IPS-18c (cell line): ENCODE results near the gene MYH16.
A peak's percentile ranks its signal among the peaks of the same experiment; 100 is the strongest.
"Not testable (repeated sequence)": the region's sequence is repeated elsewhere in the genome, so short reads cannot be mapped to it uniquely, and the experiment has no call there.

ENCODE experiments used
- H3K4me3 ChIP-seq: 2 replicates; pipeline ENCODE4 v1.7.0; 2013; ENCODE audit warnings: low read depth, mild to moderate bottlenecking, low read length, moderate library complexity; ENCODE audit not compliant: insufficient read depth
- H3K9me3 ChIP-seq: one replicate; pipeline ENCODE4 v1.6.1; 2013; ENCODE audit warnings: mild to moderate bottlenecking, low read length, moderate library complexity; ENCODE audit not compliant: control insufficient read depth, insufficient read depth

MYH16 gene

DNA sequence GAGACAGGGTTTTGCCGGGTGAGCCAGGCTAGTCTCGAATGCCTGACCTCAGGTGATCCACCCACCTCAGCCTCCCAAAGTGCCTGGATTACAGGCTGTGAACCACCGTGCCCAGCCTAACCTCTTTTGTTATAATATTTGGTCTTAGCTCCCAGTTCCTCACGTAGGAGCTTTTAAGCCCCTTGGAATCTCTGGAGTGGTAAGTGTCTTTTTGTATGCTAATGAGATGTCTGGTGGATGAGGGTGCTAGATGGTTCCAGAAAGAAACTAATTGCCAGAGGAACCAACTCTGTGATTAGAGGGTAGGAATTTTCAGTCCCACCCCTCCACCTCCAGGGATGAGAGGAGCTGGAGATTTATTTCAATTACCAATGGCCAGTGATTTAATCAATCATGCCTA, 47.7 kb downstream of the MYH16 start:
- Histone ChIP-seq H3K9me3 (no peaks in the 10 kb centered on the region), H3K4me3 (no peak overlapping the region)

DNA sequence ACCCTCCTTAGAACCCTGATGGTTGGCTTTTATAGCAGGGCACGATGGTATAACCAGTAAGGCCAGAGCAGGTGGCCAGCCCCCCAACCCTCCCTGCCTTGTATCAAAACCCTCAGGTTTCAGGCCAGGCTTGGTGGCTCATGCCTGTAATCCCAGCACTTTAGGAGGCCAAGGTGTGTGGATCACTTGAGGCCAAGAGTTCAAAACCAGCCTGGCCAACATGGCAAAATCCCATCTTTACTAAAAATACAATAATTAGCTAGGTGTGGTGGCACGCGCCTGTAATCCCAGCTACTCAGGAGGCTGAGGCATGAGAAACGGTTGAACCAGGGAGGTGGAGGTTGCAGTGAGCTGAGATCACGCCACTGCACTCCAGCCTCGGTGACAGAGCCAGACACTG, 50.0 kb downstream of the MYH16 start:
- H3K9me3 ChIP-seq: not testable (repeated sequence)

DNA sequence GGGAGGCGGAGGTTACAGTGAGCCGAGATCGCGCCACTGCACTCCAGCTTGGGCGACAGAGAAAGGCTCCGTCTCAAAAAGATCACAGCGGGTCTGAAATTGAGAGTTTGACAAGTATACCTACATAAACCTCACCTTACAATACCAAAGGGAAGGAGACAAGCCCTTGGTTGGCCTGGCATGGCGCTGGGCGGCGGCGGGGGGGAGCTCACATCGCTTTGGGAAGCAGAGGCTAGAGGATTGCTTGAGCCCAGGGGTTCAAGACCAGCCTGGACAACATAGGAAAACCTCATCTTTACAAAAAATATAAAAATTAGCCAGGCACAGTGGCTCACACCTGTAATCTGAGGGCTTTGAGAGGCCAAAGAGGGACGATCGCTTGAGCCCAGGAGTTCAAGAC, 51.9 kb downstream of the MYH16 start:
- peak overlapping the region; percentile 98; the same call in 1 of the 2 replicates for H3K4me3 ChIP-seq
- no peaks in the 10 kb centered on the region for H3K9me3 ChIP-seq

More for the DNA sequence above, 50.0 kb downstream of the MYH16 start:
- not testable (repeated sequence) for H3K4me3 ChIP-seq

DNA sequence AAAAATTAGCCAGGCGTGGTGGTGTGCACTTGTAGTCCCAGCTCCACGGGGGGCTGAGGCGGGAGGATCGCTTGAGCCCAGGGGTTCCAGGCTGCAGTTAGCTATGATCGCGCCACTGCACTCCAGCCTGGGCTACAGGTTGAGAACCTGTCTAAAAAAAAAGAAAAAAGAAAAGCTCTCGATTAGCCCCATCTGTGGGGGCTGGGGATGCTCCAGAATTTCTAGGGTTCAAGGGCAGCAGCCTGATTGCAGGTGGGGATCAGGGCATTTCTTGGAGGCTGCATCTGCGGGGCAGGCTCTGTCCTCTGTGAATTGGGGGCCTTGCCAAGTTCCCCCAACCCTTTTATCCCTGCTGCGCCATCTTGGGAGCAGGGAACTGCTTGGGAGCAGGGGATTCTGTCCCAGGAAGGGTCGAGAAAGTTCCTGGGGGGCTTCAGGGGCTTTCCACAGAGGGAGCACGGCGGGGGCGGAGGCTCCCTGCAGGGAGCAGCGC, 52.4 kb downstream of the MYH16 start:
- H3K4me3 ChIP-seq: peak overlapping the region; percentile 98
- no peaks in the 10 kb centered on the region for H3K9me3 ChIP-seq

DNA sequence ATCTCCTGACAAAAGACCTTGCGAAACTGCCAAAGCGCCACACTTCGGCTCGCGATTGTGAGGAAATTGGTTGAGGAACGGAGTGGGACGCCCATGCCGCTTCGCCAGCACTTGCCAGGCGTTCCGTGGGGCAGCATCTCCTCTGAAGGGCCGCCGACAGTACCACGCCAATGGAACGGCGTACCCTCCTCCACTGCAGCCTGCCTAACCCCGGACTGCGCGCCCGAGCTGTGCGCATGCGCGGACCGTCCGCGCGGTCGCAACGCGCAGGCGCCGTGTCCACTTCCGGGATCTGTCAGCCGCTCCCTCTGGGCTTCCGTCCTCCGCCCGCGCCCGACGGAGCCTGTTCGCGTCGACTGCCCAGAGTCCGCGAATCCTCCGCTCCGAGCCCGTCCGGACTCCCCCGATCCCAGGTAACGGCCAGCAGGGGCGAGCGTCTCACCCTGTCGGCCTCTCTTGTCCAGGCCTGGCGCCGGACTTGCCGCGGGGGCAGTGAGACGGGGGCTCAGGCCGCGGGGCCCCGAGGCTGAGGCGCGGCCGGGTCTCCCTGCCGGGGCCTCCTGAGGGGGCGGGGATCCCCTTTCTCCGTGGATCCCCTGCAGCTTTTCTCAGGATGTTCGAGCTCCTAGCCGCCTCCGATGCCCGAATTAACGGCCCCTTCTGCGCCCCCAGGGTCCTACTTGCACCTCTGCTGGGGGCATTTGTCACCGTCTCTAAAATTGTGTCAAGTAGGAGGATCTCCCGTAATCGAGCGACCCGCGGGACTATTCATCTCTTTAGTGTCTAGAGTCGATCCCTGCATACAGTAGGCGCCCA, 53.2 kb downstream of the MYH16 start, which contains the start of gene ARPC1A:
TSS of gene ARPC1A (plus strand) at position 307 of the 816 bp plus-strand sequence. CDS start 7,456 bp downstream, outside the sequence.
- Histone ChIP-seq H3K9me3 (no peaks in the 10 kb centered on the region), H3K4me3 (peak within 1 kb of the TSS; percentile 98)

DNA sequence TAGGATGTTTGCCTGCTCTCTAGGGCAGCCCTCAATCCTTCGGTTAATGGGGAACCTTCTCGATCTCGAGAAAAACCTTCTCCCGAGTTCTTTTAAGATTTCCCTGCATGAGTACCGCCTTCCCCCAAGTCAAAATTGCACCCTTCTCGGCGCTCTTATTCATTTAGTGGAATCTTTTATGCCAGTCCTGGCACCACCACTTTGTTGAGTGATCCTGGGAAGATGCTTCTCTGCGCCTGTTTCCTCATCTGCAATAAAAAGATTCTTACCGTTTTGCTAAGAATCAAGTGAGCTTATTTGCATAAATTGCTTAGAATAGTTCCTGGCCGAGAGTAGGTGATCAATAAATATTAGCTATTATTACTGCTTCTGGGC, 53.8 kb downstream of the MYH16 start:
- Histone ChIP-seq H3K9me3 (no peaks in the 10 kb centered on the region), H3K4me3 (peak overlapping the region; percentile 98)

DNA sequence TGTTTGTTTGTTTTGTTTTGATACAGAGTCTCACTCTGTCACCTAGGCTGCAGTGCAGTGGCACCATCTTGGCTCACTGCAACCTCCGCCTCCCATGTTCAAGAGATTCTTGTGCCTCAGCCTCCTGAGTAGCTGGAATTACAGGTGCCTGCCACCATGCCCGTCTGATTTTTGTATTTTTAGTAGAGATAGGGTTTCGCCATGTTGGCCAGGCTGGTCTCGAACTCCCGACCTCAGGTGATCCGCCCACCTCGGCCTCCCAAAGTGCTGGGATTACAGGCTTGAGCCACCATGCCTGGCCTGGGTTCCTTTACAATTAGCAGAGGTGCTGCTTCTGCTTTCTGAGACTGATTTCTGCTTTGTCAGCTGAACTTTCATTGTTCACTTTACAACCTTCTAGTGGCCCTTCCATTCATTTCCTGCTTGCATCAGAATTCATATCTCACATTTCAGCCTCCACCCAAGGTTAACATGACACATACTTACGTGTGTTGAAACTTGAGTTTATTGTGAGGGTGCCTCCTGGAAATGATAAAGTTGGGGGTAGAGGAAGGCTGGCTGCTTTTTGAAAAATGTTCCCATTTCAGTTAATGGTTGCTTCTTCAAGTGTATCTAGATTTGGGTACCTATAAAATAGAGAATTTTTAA, 57.8 kb downstream of the MYH16 start:
- not testable (repeated sequence) for H3K4me3 ChIP-seq, H3K9me3 ChIP-seq

DNA sequence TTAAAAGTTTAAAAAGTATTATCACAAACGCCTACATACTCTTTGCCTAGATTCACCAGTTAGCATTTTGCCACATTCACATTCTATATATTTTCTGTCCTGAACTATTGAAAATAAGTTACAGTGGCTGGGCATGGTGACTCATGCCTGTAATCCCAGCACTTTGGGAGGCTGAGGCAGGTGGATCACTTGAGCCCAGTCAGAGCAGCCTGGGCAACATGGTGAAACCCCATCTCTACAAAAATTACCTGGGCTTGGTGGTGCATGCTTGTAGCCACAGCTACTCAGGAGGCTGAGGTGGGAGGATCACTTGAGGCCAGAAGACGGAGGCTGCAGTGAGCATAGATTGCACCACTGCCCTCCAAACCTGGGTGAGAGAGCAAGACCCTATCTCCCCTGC, 58.4 kb downstream of the MYH16 start:
- no peak overlapping the region for H3K4me3 ChIP-seq
- no peaks in the 10 kb centered on the region for H3K9me3 ChIP-seq

DNA sequence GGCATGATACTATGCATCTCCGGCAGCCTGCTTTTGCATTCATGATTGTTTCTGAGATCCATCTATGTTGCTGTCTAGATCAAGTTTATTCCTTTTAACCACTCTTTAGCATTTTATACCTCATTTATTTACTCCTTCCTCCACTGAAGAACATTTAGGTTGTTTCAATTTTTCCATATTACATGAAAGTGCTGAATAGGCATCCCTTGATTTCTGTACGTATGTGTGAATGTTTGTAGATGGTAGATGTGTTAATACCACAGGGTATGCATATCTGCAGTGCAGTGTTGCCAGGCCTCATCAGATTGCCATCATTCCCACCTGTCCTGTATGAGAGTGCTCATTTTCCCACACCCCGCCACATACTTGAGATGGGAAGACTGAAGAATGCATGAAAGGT, 67.0 kb downstream of the MYH16 start:
- Histone ChIP-seq H3K9me3 (no peaks in the 10 kb centered on the region), H3K4me3 (no peak overlapping the region)

DNA sequence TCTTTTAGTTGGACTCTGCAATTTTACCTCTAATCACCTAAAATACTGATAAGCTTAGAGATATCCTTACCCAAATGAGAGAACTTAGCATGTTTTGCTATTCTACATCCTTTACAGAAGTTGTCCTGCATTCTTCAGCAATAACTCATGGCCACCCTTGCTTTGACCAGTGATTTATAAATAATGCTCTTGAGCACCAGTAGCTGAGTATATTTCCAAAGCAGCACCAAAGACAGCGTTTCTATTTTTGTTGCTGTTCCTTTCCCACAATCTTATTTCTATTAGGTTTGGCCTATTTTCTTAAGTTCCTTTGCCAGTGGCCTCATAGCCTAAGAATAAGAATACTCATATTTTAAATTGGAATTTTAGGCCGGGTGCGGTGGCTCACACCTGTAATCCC, 68.0 kb downstream of the MYH16 start:
- H3K9me3 ChIP-seq: no peaks in the 10 kb centered on the region
- no peak overlapping the region for H3K4me3 ChIP-seq

DNA sequence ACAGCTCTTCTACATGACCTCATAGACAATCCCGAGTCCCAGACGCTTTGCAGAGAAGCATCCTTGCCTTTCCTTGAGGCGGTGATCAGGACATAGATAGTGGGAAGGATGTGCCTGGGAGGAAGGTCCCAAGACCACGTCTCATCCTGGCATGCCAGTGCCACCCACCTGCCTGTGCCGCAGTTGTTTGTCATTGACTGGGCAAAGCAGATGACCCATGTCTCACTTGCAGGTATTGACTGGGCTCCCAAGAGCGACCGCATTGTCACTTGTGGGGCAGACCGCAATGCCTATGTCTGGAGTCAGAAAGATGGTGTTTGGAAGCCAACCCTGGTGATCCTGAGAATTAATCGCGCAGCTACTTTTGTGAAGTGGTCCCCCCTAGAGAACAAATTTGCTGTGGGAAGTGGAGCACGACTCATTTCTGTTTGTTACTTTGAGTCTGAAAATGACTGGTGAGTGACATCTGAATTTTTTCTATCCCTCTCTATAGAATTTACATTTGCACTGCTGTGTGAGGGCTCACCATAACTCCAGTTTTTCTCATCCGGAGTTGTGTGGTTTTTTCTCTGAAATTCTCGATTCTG, 71.5 kb downstream of the MYH16 start:
- H3K4me3 ChIP-seq: no peak overlapping the region
- H3K9me3 ChIP-seq: no peaks in the 10 kb centered on the region

DNA sequence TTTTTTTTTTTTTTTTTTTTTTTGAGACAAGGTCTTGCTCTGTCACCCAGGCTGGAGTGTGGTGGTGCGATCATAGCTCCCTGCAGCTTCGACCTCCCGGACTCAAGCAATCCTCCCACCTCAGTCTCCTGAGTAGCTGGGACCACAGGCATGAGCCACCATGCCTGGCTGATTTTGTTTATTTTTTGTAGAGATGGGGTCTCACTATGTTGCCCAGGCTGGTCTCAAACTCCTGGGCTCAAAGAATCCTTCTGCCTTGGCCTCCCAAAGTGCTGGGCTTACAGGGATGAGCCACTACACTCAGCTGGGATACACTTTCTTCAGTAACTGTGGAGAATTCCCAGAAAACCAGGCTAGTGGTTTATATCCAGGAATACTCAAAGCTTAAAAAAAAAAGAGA, 78.0 kb downstream of the MYH16 start:
- H3K9me3 ChIP-seq, H3K4me3 ChIP-seq: not testable (repeated sequence)

DNA sequence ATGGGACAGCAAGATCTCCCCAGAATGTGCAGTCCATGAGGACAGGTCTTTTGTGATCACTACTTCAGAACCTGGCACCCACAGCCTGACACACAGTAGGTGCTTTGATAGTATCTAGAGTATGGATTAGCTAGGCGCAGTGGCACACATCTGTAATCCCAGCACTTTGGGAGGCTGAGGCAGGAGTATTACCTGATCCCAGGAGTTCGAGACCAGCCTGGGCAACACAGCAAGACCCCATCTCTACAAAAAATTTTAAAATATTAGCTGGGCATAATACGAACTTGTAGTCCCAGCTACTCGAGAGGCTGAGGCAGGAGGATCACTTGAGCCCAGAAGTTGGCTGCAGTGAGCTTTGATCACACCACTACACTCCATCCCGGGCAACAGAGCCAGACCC, 79.6 kb downstream of the MYH16 start:
- Histone ChIP-seq H3K4me3 (no peak overlapping the region), H3K9me3 (no peaks in the 10 kb centered on the region)

DNA sequence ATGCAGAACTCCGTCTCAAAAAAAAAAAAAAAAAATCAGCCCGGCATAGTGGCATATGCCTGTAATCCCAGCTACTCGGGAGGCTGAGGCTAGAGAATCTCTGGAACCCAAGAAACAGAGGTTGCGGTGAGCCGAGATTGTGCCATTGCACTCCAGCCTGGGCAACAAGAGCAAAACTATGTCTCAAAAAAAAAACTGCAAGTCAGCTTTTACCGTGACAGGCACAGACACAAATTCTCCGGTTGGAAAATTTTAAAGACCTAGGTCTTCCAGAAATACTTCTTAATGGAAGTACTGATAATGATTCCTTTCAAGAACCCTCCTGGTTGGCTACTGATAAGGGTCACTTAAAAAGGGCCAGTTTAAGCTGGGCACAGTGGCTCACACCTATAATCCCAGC, 82.5 kb downstream of the MYH16 start:
- no peaks in the 10 kb centered on the region for H3K9me3 ChIP-seq
- no peak overlapping the region for H3K4me3 ChIP-seq

DNA sequence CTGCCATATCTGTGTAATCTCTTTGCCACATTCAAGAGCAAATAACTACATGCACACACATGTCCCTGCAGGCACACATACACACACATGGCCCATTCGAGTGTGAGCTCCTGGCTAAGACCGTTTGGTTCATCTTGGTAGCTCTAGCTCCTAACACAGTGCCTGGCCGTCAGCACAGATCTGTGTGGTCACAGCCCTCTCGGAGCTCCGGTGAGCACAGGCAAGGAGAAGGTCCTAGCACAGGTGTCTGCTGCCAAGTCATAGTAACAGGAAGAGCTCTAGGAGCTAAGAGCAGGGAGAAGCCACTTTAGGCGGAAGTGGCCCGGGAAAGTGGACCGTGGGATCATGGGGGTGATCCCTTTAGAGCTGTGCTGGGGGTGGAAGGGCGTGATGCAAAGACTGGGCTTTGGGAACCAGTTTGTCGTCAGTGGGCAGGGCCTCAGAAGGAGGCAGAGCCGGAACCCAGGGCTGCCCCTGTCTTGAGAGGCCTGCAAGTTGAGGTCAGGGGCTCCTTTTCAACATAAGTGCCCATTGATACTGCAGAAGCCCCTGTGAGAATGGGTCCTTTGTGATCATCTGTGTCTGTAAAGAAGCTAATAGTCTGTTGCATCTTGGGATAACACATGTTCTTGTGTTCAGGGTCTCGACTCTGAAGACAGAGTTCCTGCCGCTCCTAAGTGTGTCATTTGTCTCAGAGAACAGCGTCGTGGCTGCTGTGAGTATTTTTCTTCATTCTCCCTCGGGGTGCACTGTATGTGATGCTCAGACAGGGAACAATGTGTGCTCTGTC, 85.3 kb downstream of the MYH16 start:
- no peak overlapping the region for H3K4me3 ChIP-seq

DNA sequence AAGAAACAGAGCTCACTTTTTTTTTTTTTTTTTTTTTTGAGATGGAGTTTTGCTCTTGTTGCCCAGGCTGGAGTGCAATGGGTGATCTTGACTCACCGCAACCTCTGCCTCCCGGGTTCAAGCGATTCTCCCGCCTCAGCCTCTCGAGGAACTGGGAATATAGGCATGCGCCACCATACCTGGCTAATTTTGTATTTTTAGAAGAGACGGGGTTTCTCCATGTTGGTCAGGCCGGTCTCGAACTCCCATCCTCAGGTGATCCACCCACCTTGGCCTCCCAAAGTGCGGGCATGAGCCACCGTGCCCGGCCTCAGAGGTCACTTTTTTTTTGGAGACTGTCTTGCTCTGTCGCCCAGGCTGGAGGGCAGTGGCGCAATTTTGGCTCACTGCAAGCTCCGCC, 85.9 kb downstream of the MYH16 start:
- not testable (repeated sequence) for H3K4me3 ChIP-seq, H3K9me3 ChIP-seq

More for the DNA sequence above, 85.3 kb downstream of the MYH16 start:
- no peaks in the 10 kb centered on the region for H3K9me3 ChIP-seq

DNA sequence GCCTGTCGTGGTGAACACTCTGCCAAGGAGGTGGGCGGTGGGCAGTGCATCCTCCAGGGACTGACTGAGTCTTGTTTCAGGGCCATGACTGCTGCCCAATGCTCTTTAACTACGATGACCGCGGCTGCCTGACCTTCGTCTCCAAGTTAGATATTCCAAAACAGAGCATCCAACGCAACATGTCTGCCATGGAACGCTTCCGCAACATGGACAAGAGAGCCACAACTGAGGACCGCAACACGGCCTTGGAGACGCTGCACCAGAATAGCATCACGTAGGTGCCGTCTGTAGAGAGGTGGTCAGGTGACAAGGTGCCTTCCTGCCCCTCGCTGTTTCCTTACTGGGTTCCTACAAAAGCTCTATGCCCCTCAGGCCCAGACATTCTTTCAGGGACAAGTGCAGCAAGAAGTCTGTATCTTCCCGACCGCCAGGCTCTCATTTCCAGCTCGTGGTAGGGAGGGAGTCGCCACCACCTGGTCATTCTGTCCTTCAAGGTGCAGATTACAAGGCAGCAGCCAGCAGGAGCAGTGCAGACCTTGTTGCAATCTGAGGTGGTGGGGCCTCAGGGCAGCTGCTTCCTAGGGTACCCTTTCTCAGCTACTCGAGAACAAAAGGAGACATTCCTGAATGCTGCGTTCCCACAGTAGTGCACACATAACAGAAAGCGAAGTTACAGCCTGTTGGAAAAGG, 87.0 kb downstream of the MYH16 start:
- peak overlapping the region; percentile 11; the same call in 1 of the 2 replicates for H3K4me3 ChIP-seq
- H3K9me3 ChIP-seq: no peaks in the 10 kb centered on the region
